Bronchial epithelial cell (primary cell): ENCODE measurements around the gene ELF5. TPM values are rescaled to one million over a fixed set of nuclear protein-coding genes. Genes with fewer than 3 reads are reported as not detected.

Experiments
- DNase-seq: peaks from one replicate; pipeline ENCODE4 v3.0.0-alpha.2; 2010; ENCODE audit warnings: low read depth
- FAIRE-seq: peaks from 2 replicates; lab custom pipeline; 2011; peaks lifted over from hg19 to GRCh38; lab: Jason Lieb, UNC
- H3K27me3 ChIP-seq: 2 replicates; pipeline ENCODE4 v1.5.1; 2011; ENCODE audit warnings: low read length; ENCODE audit not compliant: control insufficient read depth, insufficient read depth
- H3K36me3 ChIP-seq: 2 replicates; pipeline ENCODE4 v1.5.1; 2011; ENCODE audit warnings: low read length; ENCODE audit not compliant: control insufficient read depth, insufficient read depth
- H3K4me3 ChIP-seq: 2 replicates; pipeline ENCODE4 v1.5.1; 2011; ENCODE audit warnings: mild to moderate bottlenecking, low read depth, low read length, control low read depth
- total RNA-seq: library from RNA; depleted of rRNA; stranded (reverse); fragments of >200 nt; gene quantifications from 2 replicates; pipeline ENCODE4 v1.2.1, GENCODE V29; 2014
- TF ChIP-seq, protein P1 (sequence below): IDR thresholded peaks from 2 replicates; pipeline ENCODE4 v1.5.1; 2011; ENCODE audit warnings: mild to moderate bottlenecking, moderate library complexity, low read length, control low read depth, inconsistent platforms; ENCODE audit not compliant: insufficient read depth, severe bottlenecking

ELF5 gene
- total RNA-seq, 1 donor from 2014 or later = 0.53 TPM

DNA sequence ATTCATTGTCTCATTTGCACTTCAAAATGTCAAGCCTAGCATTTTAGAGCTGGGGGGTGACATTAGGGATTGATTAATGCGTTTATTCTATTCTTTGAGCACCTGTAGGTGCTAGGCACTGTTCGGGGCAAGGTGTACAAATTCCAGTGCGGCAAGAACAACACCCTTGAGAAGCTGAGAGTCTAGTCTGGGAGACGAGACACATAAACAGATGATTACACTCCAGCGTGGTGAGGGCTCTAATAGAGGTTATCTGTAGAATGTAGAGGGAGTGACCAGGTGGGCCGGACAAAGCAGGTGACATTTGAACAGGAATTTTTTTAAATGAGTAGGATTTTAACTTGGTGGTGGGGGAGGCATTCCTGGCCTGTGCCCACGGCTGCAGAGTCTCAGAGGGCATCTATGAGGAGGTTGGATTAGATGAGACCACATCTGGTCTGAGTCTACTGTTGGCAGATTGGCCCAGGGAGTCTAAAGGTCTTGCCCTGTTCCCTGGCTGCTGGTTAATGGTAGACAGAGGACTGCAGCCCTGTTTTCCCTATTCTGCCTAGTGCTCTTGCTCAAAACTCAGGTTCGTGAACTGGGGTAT lies 73.9 kb downstream of the ELF5 start:
- no peak for DNase-seq
- no peak for FAIRE-seq
- H3K36me3 ChIP-seq = no peaks in the 10 kb centered on the region
- peak overlapping the region; percentile 75 for H3K4me3 ChIP-seq
- TF ChIP-seq, protein P1, sequence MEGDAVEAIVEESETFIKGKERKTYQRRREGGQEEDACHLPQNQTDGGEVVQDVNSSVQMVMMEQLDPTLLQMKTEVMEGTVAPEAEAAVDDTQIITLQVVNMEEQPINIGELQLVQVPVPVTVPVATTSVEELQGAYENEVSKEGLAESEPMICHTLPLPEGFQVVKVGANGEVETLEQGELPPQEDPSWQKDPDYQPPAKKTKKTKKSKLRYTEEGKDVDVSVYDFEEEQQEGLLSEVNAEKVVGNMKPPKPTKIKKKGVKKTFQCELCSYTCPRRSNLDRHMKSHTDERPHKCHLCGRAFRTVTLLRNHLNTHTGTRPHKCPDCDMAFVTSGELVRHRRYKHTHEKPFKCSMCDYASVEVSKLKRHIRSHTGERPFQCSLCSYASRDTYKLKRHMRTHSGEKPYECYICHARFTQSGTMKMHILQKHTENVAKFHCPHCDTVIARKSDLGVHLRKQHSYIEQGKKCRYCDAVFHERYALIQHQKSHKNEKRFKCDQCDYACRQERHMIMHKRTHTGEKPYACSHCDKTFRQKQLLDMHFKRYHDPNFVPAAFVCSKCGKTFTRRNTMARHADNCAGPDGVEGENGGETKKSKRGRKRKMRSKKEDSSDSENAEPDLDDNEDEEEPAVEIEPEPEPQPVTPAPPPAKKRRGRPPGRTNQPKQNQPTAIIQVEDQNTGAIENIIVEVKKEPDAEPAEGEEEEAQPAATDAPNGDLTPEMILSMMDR = no peak
- H3K27me3 ChIP-seq = no peaks in the 10 kb centered on the region

DNA sequence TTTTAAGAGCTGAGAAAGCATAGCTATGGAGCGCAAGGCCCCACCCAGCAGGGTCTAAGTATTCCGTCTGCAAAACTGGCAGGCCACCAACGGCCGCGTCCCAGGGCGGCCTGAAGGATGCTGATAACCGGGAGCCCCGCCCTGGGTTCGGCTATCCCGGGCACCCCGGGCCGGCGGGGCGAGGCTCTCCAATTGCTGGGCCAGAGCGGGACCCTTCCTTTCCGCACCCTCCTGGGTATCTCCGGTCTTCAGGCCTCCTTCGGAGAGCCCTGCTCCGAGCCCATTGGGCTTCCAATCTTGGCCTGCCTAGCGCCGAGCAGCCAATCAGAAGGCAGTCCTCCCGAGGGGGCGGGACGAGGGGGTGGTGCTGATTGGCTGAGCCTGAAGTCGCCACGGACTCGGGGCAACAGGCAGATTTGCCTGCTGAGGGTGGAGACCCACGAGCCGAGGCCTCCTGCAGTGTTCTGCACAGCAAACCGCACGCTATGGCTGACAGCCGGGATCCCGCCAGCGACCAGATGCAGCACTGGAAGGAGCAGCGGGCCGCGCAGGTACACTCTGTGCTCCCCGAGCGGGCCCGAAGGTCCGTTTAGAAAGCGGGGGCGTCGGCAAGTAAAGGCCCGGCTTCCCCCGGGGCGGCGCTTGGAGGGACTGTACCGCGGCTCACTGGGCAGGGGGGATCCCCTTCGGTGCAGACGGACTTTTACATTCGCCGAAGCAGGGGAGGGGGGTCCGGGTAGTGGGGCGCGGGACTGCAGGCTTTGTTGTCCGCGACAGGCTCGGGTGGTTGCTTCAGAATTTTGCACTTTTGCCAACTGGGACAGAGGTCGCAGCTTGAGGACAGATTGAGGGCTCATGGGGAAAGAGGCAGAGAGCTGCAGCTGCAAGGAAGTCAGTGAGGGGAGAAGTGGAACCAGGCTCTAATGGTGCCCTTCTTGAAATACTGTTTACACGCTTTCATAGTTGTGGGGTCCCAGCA lies 74.8 kb downstream of the ELF5 start, which contains the start of gene CAT:
Gene CAT (plus strand): TSS at position 406 of the 979 bp plus-strand sequence. CDS start 80 bp downstream, at position 486.
- TF ChIP-seq, protein P1 = no peak
- peak; percentile 93 for DNase-seq
- H3K27me3 ChIP-seq = no peaks in the 10 kb centered on the region
- peak within 1 kb of the TSS; percentile 75 for H3K4me3 ChIP-seq
- no peak for FAIRE-seq
- H3K36me3 ChIP-seq = no peaks in the 10 kb centered on the region

- Histone ChIP-seq H3K27me3 (no peaks in the 10 kb centered on the region), H3K4me3 (no peak overlapping the region), H3K36me3 (no peaks in the 10 kb centered on the region)
- no peak for FAIRE-seq
- TF ChIP-seq, protein P1 = no peak
- no peak for DNase-seq
These were observed 76.1 kb downstream of the ELF5 start for GRCh38 chr11:34437224-34438125.

- H3K27me3 ChIP-seq = no peaks in the 10 kb centered on the region
- H3K4me3 ChIP-seq = no peak overlapping the region
- no peaks in the 10 kb centered on the region for H3K36me3 ChIP-seq
- DNase-seq = peak; percentile 80
- FAIRE-seq = no peak
- TF ChIP-seq, protein P1 = no peak
These were observed 79.7 kb downstream of the ELF5 start for GRCh38 chr11:34433899-34434298.

DNA sequence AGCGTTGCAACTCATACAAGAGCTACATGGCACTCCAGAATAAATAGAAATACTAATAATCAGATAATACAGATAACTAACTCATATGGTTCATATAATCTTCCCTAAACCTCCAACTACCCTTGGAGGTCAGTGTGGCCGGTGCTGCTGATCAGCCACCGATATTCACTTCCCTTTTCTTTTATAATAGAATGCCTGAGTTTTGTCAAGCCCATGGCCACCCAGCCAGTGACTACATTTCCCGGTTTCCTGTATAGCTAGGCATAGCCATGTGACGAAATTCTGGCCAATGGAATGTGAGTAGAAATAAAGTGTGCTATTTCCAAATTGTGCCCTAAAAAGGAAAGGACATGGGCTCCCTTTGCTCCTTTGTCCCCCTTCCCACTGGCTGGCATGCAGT lies 80.8 kb downstream of the ELF5 start:
- no peak overlapping the region for H3K4me3 ChIP-seq
- TF ChIP-seq, protein P1 = no peak
- DNase-seq (no peak), FAIRE-seq (no peak)
- no peaks in the 10 kb centered on the region for H3K27me3 ChIP-seq
- no peaks in the 10 kb centered on the region for H3K36me3 ChIP-seq
